Measurements from ENCODE around the gene SORT1.

DNA sequence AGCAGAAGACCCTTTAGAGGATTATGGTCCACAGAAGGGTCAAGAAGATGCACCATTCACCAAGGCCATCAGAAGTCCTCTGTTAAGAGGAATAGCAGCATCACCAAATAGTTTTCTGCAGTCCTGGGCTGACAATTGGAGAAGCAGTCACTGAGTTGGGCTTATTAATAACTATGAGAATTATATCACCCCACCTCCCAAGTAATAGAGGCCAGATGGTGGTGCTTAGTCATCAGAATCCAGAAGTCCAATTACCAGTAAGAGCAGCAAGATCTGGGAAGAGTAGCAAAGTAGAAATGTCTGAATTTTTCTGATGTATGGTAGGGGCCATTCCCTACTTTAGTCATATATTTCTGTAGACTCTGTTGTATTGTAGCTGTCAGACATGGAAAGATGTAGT lies 34.6 kb upstream of the SORT1 start:
- TF ChIP-seq, protein P1, sequence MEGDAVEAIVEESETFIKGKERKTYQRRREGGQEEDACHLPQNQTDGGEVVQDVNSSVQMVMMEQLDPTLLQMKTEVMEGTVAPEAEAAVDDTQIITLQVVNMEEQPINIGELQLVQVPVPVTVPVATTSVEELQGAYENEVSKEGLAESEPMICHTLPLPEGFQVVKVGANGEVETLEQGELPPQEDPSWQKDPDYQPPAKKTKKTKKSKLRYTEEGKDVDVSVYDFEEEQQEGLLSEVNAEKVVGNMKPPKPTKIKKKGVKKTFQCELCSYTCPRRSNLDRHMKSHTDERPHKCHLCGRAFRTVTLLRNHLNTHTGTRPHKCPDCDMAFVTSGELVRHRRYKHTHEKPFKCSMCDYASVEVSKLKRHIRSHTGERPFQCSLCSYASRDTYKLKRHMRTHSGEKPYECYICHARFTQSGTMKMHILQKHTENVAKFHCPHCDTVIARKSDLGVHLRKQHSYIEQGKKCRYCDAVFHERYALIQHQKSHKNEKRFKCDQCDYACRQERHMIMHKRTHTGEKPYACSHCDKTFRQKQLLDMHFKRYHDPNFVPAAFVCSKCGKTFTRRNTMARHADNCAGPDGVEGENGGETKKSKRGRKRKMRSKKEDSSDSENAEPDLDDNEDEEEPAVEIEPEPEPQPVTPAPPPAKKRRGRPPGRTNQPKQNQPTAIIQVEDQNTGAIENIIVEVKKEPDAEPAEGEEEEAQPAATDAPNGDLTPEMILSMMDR (conservative IDR thresholded peaks at IDR 0.05; ENCODE audit: low read depth, low read length), result no peak
- TF ChIP-seq EZH2 (IDR thresholded peaks at IDR 0.05; ENCODE audit: low read length, unreplicated experiment), result no peak
